ENCODE results near the gene PAK6.

The PAK6 gene

GRCh38 chr15:40254452-40254851 is 15.6 kb downstream of the PAK6 start:
- no peak for TF ChIP-seq FOXP2 (optimal IDR thresholded peaks at IDR 0.05; ENCODE audit: borderline replicate concordance, extremely low read depth, extremely low read length, insufficient read depth)
- TF ChIP-seq SIN3A (IDR thresholded peaks at IDR 0.05; ENCODE audit: borderline replicate concordance, insufficient read depth, low read length) = no peak
- TF ChIP-seq TAF1 (IDR thresholded peaks at IDR 0.05; ENCODE audit: borderline replicate concordance, insufficient read depth, low read length) = no peak
- TF ChIP-seq POLR2AphosphoS5 (IDR thresholded peaks at IDR 0.05; ENCODE audit: low read depth, low read length) = no peak
- no peak for TF ChIP-seq REST (IDR thresholded peaks at IDR 0.05; ENCODE audit: insufficient read depth in 1 of 2, low read depth in 2 of 2, low read length in 2 of 2)

GRCh38 chr15:40255033-40255432 is 16.2 kb downstream of the PAK6 start:
- TF ChIP-seq FOXP2 (optimal IDR thresholded peaks at IDR 0.05; ENCODE audit: borderline replicate concordance, extremely low read depth, extremely low read length, insufficient read depth) = no peak
- no peak for TF ChIP-seq TAF1 (IDR thresholded peaks at IDR 0.05; ENCODE audit: borderline replicate concordance, insufficient read depth, low read length)
- TF ChIP-seq REST (IDR thresholded peaks at IDR 0.05; ENCODE audit: insufficient read depth in 1 of 2, low read depth in 2 of 2, low read length in 2 of 2) = no peak

GRCh38 chr15:40256638-40257235 is 17.9 kb downstream of the PAK6 start:
- TF ChIP-seq SIN3A (IDR thresholded peaks at IDR 0.05; ENCODE audit: borderline replicate concordance, insufficient read depth, low read length) (no peak), TAF1 (IDR thresholded peaks at IDR 0.05; ENCODE audit: borderline replicate concordance, insufficient read depth, low read length) (no peak), FOXP2 (optimal IDR thresholded peaks at IDR 0.05; ENCODE audit: borderline replicate concordance, extremely low read depth, extremely low read length, insufficient read depth) (no peak), POLR2AphosphoS5 (IDR thresholded peaks at IDR 0.05; ENCODE audit: low read depth, low read length) (no peak), REST (IDR thresholded peaks at IDR 0.05; ENCODE audit: insufficient read depth in 1 of 2, low read depth in 2 of 2, low read length in 2 of 2) (no peak)

GRCh38 chr15:40257656-40258450 is 19.0 kb downstream of the PAK6 start:
- TF ChIP-seq TAF1 (IDR thresholded peaks at IDR 0.05; ENCODE audit: borderline replicate concordance, insufficient read depth, low read length) (no peak), SIN3A (IDR thresholded peaks at IDR 0.05; ENCODE audit: borderline replicate concordance, insufficient read depth, low read length) (no peak), FOXP2 (optimal IDR thresholded peaks at IDR 0.05; ENCODE audit: borderline replicate concordance, extremely low read depth, extremely low read length, insufficient read depth) (no peak), REST (IDR thresholded peaks at IDR 0.05; ENCODE audit: insufficient read depth in 1 of 2, low read depth in 2 of 2, low read length in 2 of 2) (no peak), POLR2AphosphoS5 (IDR thresholded peaks at IDR 0.05; ENCODE audit: low read depth, low read length) (no peak)

Measured in PFSK-1 (cell line).